HepG2 (cell line): Measurements from ENCODE around the gene ZFPM1. TPM values are rescaled to one million over a fixed set of nuclear protein-coding genes. Genes with fewer than 3 reads are reported as not detected.

Experiments used
- BCL3 ChIP-seq: sonication (generic); formaldehyde crosslinking; IDR thresholded peaks from 2 replicates; pipeline ENCODE4 v1.5.1; 2020; ENCODE audit warnings: mild to moderate bottlenecking, missing genetic modification reagents, moderate library complexity
- BRF2 ChIP-seq: sonication (generic); formaldehyde crosslinking; IDR thresholded peaks from 2 replicates; pipeline ENCODE4 v1.8.1; 2022; ENCODE audit warnings: mild to moderate bottlenecking, missing genetic modification reagents
- CCDC6 ChIP-seq: sonication (generic); formaldehyde crosslinking; IDR thresholded peaks from 2 replicates; pipeline ENCODE4 v1.8.1; 2022; ENCODE audit warnings: mild to moderate bottlenecking, missing genetic modification reagents, moderate library complexity
- CREB3 ChIP-seq: sonication (generic); formaldehyde crosslinking; IDR thresholded peaks from 2 replicates; pipeline ENCODE4 v1.5.0; 2020; ENCODE audit warnings: missing genetic modification reagents
- FOSL2 ChIP-seq: sonication (generic); formaldehyde crosslinking; IDR thresholded peaks from 2 replicates; pipeline ENCODE4 v1.4.0; 2020; ENCODE audit warnings: missing genetic modification reagents
- JUN ChIP-seq: sonication (generic); formaldehyde crosslinking; IDR thresholded peaks from 2 replicates; pipeline ENCODE4 v1.4.0; 2020; ENCODE audit warnings: mild to moderate bottlenecking, missing genetic modification reagents
- ONECUT2 ChIP-seq: sonication (generic); formaldehyde crosslinking; IDR thresholded peaks from 2 replicates; pipeline ENCODE4 v1.4.0; 2020; ENCODE audit warnings: missing genetic modification reagents
- RBM39 ChIP-seq: fragments of 200-400 bp; formaldehyde crosslinking; IDR thresholded peaks from one replicate; pipeline ENCODE4 v1.6.1; 2018; ENCODE audit warnings: antibody characterized with exemption, mild to moderate bottlenecking, low read depth, low read length; ENCODE audit not compliant: poor library complexity, severe bottlenecking
- TBX2 ChIP-seq: sonication (generic); formaldehyde crosslinking; IDR thresholded peaks from 2 replicates; pipeline ENCODE4 v1.5.0; 2020; ENCODE audit warnings: missing genetic modification reagents, mild to moderate bottlenecking, borderline replicate concordance
- ZBTB40 ChIP-seq, 2 experiments: fragments of 450-650 bp in 1 of 2; sonication (generic) in 1 of 2; formaldehyde crosslinking in 1 of 2; IDR thresholded peaks; 2 replicates each; pipeline versions ENCODE4 v1.6.1 to v1.8.0; 2016 to 2022; ENCODE audit warnings: antibody characterized with exemption in 1 of 2, mild to moderate bottlenecking in 1 of 2, missing genetic modification reagents in 1 of 2
- ZMAT3 ChIP-seq: sonication (generic); formaldehyde crosslinking; conservative IDR thresholded peaks from 2 replicates; pipeline ENCODE4 v1.7.0; 2021; ENCODE audit warnings: missing genetic modification reagents
- ZNF691 ChIP-seq: sonication (generic); formaldehyde crosslinking; IDR thresholded peaks from 2 replicates; pipeline ENCODE4 v1.4.0; 2020; ENCODE audit warnings: missing genetic modification reagents, low read depth, mild to moderate bottlenecking, borderline replicate concordance
- ZNF780A ChIP-seq: sonication (generic); formaldehyde crosslinking; IDR thresholded peaks from 2 replicates; pipeline ENCODE4 v1.8.0; 2022; ENCODE audit warnings: mild to moderate bottlenecking, missing genetic modification reagents, moderate library complexity
- ZZZ3 ChIP-seq: sonication (generic); formaldehyde crosslinking; IDR thresholded peaks from 2 replicates; pipeline ENCODE4 v1.4.0; 2020; ENCODE audit warnings: missing genetic modification reagents, mild to moderate bottlenecking, borderline replicate concordance
- polyA plus RNA-seq, 8 experiments: library from polyadenylated mRNA; depleted of rRNA in 3 of 8; stranded (reverse) in 7 of 8; unstranded in 1 of 8; fragments of >200 nt; fragmentation: Illumina TruSeq in 4 of 8; extraction: Trizol in 4 of 8; gene quantifications; 2 replicates each; pipeline versions ENCODE4 v1.2.1 to v1.2.3, GENCODE V29; 2011 to 2016; ENCODE audit warnings: low read depth in 4 of 8, missing spikeins in 1 of 8, mixed read lengths in 1 of 8; ENCODE audit not compliant: insufficient read depth in 1 of 8
- total RNA-seq, 5 experiments: library from RNA; depleted of rRNA; stranded (reverse); fragments of >200 nt; fragmentation: Illumina TruSeq; extraction: Trizol; gene quantifications; 2 replicates each; pipeline ENCODE4 v1.2.3, GENCODE V29; 2016; ENCODE audit warnings: low read depth in 1 of 5

The ZFPM1 gene
- total and polyA plus RNA-seq, 2 of the 13 experiments (the other 11 are each of a cell fraction or from before 2014, with no cell fraction given), result 1.3 to 3.8 TPM

GRCh38 chr16:88508868-88509748 lies 56.0 kb downstream of the ZFPM1 start (continued):
- TF ChIP-seq ZMAT3 (peak; percentile 76), ZNF691 (peak; percentile 70), TBX2 (peak; percentile 97), BRF2 (CRISPR knock-in tag) (peak; percentile 59; the same call in 1 of the 2 replicates), ZZZ3 (CRISPR knock-in tag) (no peak), RBM39 (peak; percentile 48), ONECUT2 (CRISPR knock-in tag) (peak; percentile 63), BCL3 (CRISPR knock-in tag) (peak; percentile 90; the same call in 1 of the 2 replicates), JUN (peak; percentile 62; the same call in 1 of the 2 replicates), FOSL2 (CRISPR knock-in tag) (no peak), ZBTB40 (IDR thresholded peaks at IDR 0.05) (no peak), ZBTB40 (CRISPR knock-in tag; IDR thresholded peaks at IDR 0.05) (peak; percentile 94), CREB3 (CRISPR knock-in tag) (no peak), ZNF780A (CRISPR knock-in tag) (no peak), CCDC6 (CRISPR knock-in tag) (peak; percentile 44; the same call in 1 of the 2 replicates)
